GM21367 (cell line): ENCODE measurements around the gene ERG28.
"Not testable (repeated sequence)": the region's sequence is repeated elsewhere in the genome, so short reads cannot be mapped to it uniquely, and the experiment has no call there.

Experiments used
- ATAC-seq: cut with Tn5 transposase; IDR thresholded peaks from one replicate; pipeline ENCODE4 v1.9.1; 2021; ENCODE audit not compliant: unreplicated experiment

Gene ERG28

GRCh38 chr14:75626863-75627262 is 33.8 kb downstream of the ERG28 start:
- ATAC-seq, result no peak

DNA sequence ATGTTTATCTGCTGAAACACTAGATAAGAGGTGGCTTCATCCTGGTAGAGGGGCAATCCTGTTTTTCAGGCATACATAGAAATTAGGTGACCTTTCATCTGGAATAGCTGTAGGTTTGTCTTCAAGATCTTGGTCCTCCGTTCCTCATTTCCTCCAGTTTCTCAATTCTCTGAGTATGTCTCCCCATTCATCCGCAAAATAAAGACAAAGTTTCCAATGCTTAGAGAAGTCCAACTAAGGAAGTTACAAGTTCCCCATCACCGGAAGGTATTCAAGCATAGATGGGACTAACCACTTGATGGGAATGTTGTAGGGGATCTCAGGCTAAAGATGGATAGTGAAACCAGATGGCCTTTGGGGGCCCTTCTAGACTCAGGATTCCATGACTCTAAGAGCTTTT is 34.3 kb downstream of the ERG28 start:
- ATAC-seq, result no peak

DNA sequence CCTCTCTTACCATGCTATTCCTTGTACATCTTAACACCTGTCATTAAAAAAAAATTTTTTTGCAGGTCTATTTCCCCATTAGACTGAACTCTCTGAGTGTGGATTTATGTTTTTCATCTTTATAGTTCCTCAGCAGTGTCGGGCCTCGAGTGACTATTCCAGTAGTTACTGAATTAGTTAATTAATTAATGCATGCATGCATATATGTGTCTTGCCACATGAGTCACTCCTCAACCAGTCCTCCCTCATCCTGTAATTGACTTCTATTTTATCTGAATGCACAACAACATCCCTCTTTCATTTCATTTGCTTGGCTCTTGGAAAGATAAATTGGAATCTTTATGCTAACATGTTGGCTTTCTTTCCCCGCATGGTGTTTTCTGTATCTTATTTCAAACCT is 35.6 kb downstream of the ERG28 start:
- no peak for ATAC-seq

DNA sequence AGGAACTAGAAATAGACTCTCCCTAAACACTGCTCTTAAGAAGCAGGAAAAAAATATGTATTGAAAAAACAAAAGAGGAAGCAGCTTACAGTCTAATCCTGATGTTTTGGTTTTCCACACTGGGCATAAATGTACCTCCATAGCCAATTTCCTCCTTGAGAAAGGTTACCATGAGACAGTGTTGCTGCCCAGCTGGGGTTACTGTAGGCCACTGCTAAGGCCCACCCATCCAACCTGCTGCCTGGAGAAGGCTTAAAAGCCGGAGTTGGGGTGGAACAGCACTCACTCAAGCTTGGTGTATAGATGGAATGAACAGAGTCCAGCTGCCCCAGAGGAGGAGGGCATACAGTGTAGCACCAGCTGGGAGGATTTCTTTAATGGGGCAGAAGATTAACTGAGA is 41.1 kb downstream of the ERG28 start:
- ATAC-seq, result no peak

GRCh38 chr14:75615200-75615599 is 45.5 kb downstream of the ERG28 start:
- ATAC-seq, result no peak

GRCh38 chr14:75614179-75614578 is 46.5 kb downstream of the ERG28 start:
- no peak for ATAC-seq

DNA sequence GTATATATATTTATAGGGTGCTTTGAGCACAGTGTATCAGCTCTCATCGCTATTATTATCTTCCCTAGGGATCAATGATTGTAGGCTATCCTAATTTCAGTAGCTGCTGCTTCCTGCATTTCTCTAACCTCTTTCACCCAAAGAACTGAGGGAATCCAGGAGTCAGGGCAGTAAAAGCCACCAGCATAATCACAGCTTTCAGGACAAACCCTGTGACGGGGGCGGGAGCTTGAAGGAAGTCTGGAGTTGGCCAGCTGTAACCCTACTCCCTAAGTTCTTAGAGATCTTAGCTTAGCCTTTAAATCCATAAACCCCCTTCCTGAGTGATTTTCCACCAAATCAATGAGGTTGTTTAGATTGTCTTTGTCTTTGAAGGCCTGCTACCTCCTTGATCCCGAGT is 48.5 kb downstream of the ERG28 start:
- ATAC-seq, result no peak

GRCh38 chr14:75610834-75611233 is 49.8 kb downstream of the ERG28 start:
- ATAC-seq, result no peak

DNA sequence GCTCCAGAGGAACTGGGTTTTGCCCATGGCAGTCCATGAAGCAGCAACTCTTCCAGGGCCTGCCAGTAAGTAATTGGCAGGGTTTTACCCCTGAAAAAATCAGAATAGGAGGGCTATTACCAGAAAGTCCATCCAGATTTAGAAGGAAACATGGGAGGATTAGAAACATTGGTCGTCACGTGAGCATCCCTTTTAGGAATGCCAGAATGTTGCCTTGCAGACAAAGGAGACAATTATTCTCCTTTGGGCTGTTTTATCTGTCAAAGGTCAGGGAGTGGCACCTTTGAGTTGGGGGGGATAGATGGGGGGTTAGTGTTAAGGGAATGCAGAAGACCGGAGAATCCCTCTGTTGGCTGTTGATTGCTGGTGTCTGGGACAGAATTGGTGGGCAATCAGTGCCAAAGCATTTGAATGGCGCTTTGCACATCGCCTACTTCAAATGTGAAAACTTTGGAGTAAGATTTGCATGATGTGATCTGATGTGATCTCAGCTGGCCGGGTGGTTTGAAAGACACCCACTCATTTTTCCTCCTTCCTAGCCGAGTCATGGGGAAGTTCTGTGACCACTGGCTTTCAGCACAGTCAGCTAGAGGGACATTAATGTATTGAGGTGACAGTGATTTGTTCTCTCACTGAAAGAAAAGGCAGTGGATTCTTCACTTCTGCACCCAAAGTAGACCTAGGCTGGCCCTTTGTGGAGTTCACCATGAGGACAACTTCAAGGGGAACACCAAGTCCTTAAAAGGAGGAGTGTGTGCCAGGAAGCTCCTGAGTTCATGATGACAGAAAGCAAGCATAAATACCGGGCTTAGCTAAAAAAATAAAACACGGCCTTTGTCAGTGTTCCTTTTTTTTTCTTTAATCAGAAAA is 50.8 kb downstream of the ERG28 start:
- no peak for ATAC-seq

- no peak for ATAC-seq
Measured at GRCh38 chr14:75609116-75609515, 51.6 kb downstream of the ERG28 start.

DNA sequence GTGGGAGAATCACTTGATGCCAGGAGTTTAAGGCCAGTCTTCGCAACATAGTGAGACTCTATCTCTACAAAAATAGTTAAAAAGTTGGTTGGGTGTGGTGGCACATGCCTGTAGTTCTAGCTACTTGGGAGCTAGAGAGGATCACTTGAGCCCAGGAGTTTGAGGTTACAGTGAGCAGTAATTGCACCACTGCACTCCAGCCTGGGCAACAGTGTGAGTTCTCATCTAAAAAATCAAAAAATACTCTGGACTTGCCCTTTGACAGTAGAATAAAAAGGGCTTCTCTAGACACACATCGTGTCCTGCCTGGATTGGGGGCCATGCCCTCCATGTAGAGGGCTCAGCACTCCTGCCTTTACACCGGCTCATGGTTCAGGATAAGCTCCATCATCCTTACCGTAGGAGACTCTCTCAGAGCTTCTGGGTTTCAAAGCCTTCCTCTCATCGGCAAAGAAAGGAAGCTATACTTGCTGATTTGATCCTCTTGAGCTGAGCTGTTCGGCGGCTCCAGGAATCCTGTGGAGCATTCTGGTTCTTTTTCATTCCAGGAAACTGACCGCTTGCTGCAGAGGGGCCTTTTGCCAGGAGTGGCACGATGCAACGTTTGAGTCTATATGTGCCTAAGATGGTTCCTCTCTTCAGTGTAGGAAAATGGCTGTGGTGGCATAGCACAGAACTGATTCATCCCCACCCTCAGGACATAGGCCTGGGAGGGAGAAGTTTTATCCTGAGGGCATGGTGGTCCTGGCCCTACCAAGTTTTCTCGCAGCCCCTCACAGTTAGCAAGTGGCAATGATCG is 52.6 kb downstream of the ERG28 start:
- no peak for ATAC-seq

DNA sequence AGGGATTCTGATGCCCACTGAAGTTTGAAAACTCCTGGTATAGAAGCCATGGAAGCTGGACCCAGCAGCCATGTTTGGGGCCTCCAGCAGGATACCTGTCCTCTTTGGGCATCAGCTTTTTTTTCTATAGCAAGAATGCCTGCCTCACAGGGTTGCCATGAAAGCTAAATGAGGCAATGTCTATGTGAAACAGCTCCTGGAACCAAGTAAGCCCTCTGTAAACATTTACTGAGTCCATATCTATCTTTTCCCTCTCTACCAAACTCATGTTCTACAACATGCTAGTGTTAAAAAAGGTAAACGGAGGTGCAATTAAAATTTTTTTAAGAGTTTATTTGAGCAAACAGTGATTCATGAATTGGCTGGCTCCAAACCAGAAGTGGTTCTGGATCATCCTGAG is 53.6 kb downstream of the ERG28 start:
- no peak for ATAC-seq

DNA sequence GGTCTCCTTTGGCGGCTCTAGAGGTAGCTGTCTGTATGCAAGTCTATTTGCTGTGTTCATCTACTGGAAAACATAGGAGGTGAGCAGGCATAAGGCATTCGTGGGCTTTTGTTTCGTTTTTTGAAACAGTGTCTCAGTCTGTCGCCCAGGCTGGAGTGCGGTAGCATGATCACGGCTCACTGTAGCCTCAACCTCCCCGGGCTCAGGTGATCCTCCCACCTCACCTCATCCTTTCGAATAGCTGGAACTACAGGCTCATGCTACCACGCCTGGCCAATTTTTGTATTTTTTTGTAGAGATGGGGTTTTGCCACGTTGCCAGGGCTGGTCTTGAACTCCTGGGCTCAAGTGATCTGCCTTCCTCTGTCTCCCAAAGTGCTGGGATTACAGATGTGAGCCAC is 54.8 kb downstream of the ERG28 start:
- no peak for ATAC-seq

GRCh38 chr14:75604979-75605851 is 55.5 kb downstream of the ERG28 start:
- ATAC-seq, result no peak

- ATAC-seq, result no peak
Measured at GRCh38 chr14:75602503-75602902, 58.2 kb downstream of the ERG28 start.

GRCh38 chr14:75601061-75601460 is 59.6 kb downstream of the ERG28 start:
- ATAC-seq, result not testable (repeated sequence)

DNA sequence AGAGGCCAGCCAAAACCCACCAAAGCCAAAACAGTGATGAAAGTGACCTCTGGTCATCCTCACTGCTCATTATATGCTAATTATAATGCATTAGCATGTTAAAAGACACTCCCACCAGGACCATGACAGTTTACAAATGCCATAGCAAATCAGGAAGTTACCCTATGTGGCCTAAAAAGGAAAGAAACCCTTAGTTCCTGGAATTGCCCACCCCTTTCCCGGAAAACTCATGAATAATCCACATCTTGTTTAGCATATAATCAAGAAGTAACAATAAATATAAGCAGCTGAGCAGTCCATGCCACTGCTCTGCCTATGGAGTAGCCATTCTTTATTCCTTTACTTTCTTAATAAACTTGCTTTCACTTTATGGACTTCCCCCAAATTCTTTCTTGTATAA is 60.6 kb downstream of the ERG28 start:
- ATAC-seq, result not testable (repeated sequence)
